ENCODE measurements around the gene DNAH5.
"Not testable (repeated sequence)": the region's sequence is repeated elsewhere in the genome, so short reads cannot be mapped to it uniquely, and the experiment has no call there.

DNAH5 gene, protein sequence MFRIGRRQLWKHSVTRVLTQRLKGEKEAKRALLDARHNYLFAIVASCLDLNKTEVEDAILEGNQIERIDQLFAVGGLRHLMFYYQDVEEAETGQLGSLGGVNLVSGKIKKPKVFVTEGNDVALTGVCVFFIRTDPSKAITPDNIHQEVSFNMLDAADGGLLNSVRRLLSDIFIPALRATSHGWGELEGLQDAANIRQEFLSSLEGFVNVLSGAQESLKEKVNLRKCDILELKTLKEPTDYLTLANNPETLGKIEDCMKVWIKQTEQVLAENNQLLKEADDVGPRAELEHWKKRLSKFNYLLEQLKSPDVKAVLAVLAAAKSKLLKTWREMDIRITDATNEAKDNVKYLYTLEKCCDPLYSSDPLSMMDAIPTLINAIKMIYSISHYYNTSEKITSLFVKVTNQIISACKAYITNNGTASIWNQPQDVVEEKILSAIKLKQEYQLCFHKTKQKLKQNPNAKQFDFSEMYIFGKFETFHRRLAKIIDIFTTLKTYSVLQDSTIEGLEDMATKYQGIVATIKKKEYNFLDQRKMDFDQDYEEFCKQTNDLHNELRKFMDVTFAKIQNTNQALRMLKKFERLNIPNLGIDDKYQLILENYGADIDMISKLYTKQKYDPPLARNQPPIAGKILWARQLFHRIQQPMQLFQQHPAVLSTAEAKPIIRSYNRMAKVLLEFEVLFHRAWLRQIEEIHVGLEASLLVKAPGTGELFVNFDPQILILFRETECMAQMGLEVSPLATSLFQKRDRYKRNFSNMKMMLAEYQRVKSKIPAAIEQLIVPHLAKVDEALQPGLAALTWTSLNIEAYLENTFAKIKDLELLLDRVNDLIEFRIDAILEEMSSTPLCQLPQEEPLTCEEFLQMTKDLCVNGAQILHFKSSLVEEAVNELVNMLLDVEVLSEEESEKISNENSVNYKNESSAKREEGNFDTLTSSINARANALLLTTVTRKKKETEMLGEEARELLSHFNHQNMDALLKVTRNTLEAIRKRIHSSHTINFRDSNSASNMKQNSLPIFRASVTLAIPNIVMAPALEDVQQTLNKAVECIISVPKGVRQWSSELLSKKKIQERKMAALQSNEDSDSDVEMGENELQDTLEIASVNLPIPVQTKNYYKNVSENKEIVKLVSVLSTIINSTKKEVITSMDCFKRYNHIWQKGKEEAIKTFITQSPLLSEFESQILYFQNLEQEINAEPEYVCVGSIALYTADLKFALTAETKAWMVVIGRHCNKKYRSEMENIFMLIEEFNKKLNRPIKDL (N-terminal part only)

DNA sequence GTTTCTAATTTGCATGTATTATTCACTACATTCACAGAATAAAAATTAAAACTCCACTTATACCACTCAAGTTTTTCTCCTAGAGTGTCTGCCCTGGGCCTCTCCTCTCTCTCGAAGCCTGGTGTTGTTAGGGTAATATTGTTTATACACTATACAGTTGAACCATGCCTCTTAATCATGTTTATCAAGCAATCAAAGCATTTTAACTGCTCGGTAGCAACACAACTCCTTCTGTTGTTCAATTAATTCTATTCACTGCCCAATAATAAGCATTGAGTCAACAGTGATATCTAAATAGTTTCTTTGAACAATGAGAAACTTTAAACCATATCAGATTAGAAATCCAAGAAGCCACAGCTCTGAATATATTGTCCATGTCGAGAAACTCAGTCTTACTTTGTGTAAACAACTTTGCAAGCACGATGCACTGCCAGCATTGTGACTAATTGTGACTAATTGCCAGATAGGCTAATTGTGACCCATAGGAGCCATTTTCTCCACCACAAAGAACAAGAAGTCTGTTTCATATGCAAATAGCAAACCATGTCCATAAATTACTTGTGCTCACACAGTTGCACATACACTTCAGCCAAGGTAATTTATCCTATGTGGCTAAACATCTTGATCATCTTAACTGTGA, at the start of gene DNAH5:
TSS of gene DNAH5 (minus strand) at position 129 of the 640 bp plus-strand sequence. CDS start 250 bp downstream, outside the sequence.
- TF ChIP-seq Cebpa-rat (IDR thresholded peaks at IDR 0.05) = no peak
- Histone ChIP-seq H3K9ac (no peak within 1 kb of the TSS), H3K9me3 (no peaks in the 10 kb centered on the region)

DNA sequence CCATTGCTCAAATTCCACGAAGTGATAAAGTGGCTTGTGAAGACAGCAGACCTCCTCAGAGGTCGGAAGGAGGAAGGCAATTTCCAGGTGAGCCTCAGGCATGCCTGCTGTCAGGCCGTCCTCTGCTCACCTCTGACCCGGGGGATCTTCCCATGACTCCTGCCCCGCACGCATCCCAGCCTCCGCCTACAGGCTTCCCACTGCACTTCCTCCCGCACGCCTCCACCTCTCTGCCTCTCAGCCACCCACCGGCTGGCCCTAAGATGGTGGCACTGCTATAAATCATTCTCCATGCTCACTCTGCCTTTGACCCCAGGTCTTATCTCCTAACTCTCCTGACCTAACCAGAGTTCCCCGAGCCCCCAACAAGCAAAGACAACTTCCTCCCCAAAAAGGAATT, 49.4 kb upstream of the DNAH5 start:
- Histone ChIP-seq H3K27me3 (no peaks in the 10 kb centered on the region), H3K9ac (no peak overlapping the region), H4K20me1 (no peaks in the 10 kb centered on the region), H3K4me2 (no peak overlapping the region), H3K36me3 (no peaks in the 10 kb centered on the region), H3K27ac (no peak overlapping the region), H3K9me3 (peaks cover 18% of the 10 kb centered on the region), H3K4me1 (no peaks in the 10 kb centered on the region), H3K4me3 (no peak overlapping the region)
- TF ChIP-seq Cebpa-rat (IDR thresholded peaks at IDR 0.05) = no peak

More for the DNA sequence above, at the start of gene DNAH5:
- no peak within 1 kb of the TSS for H3K27ac ChIP-seq
- no peak within 1 kb of the TSS for H3K4me3 ChIP-seq
- H3K4me1 ChIP-seq = no peaks in the 10 kb centered on the region
- H3K36me3 ChIP-seq = no peaks in the 10 kb centered on the region
- H3K27me3 ChIP-seq = no peaks in the 10 kb centered on the region
- no peaks in the 10 kb centered on the region for H4K20me1 ChIP-seq
- no peak within 1 kb of the TSS for H3K4me2 ChIP-seq

DNA sequence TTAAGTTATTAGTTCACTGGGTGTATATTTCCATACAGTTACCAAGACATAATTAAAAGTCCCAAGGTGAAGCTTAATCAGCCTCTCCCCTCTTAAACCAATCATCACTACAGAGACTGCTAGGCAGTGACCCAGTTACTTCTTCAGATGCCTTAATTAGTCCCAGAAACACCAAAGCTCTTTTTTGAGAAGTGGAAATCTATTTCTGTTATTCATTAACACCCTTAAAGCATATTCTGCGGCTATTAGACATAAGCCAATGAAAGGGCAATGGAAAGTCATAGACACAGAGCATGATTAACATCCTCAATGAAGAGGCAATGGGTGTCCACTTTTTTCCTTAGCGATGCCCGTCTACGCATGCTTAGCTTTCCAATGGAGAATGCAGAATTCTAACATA, 48.3 kb upstream of the DNAH5 start:
- no peaks in the 10 kb centered on the region for H4K20me1 ChIP-seq

DNA sequence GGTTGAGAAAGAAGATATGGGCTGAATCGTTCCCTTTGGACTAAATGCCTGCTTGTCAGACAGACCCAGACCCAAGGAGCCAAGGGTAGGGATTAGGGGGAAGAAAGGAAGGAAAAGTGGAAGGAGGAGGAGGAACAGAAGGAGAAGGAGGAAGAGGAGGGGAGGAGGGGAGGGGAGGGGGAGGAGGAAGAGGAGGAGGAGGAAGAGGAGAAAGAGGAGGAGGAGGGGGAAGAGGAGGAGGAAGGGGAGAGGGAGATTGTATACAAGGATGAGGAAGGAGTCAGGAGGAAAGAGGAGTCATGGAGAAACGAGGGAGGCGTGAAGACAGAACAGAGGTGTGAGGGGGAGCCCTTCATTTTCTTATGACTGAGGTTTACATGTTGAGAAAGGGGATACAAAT, 46.9 kb upstream of the DNAH5 start:
- Histone ChIP-seq H3K9ac (no peak overlapping the region), H3K4me3 (no peak overlapping the region), H3K27me3 (no peaks in the 10 kb centered on the region), H3K4me1 (no peaks in the 10 kb centered on the region), H3K27ac (no peak overlapping the region), H4K20me1 (no peaks in the 10 kb centered on the region), H3K4me2 (no peak overlapping the region), H3K9me3 (no peaks in the 10 kb centered on the region), H3K36me3 (no peaks in the 10 kb centered on the region)
- no peak for TF ChIP-seq Cebpa-rat (IDR thresholded peaks at IDR 0.05)

More for the DNA sequence above, 48.3 kb upstream of the DNAH5 start:
- no peaks in the 10 kb centered on the region for H3K36me3 ChIP-seq
- H3K9me3 ChIP-seq = peaks cover 13% of the 10 kb centered on the region
- H3K4me2 ChIP-seq = no peak overlapping the region
- H3K4me3 ChIP-seq = no peak overlapping the region
- H3K4me1 ChIP-seq = no peaks in the 10 kb centered on the region
- H3K9ac ChIP-seq = no peak overlapping the region
- H3K27me3 ChIP-seq = no peaks in the 10 kb centered on the region
- no peak overlapping the region for H3K27ac ChIP-seq
- no peak for TF ChIP-seq Cebpa-rat (IDR thresholded peaks at IDR 0.05)

DNA sequence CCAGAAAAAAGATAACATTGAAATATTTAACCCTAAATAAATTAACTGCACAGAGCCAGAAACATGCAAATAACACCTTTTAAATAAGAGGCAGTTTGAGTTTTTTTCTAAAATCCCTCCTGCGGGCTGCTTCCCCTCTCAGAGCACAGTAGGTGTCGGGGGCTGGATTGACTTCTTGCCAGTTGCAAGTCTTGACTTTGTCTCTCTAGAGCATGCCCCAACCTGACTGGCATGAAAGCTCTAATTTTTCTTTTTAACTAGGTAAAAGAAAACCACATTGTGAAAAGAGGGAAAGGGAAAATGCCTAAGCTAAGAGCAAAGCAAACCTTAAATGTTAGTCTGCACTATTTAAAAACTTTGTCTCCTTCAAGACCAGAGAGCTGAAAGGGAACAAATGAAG, 46.4 kb upstream of the DNAH5 start:
- H4K20me1 ChIP-seq = no peaks in the 10 kb centered on the region
- H3K4me2 ChIP-seq = no peak overlapping the region
- TF ChIP-seq Cebpa-rat (IDR thresholded peaks at IDR 0.05) = no peak
- no peaks in the 10 kb centered on the region for H3K4me1 ChIP-seq
- no peak overlapping the region for H3K9ac ChIP-seq
- H3K27ac ChIP-seq = no peak overlapping the region
- H3K36me3 ChIP-seq = no peaks in the 10 kb centered on the region
- H3K27me3 ChIP-seq = no peaks in the 10 kb centered on the region
- no peaks in the 10 kb centered on the region for H3K9me3 ChIP-seq
- no peak overlapping the region for H3K4me3 ChIP-seq

DNA sequence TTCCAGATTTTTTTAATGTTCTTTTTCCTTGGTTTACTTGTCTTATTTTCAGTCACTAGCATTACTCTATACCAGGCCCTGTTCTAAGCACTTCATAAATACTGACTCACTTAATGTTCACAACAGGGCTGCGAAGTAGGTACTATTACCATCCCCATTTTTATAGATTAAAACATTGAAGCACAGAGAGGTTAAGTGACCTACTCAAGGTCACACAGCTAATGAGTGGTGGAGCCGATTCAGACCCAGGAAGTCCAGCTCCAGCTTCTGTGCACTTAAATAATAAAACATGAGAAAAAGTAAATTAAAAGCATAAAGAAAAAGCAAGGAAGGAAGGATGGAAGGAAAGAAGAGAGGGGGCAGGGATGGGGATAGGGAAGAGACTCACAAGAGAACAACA, 45.3 kb upstream of the DNAH5 start:
- Histone ChIP-seq H3K9ac (no peak overlapping the region), H3K27me3 (no peaks in the 10 kb centered on the region), H3K4me1 (no peaks in the 10 kb centered on the region), H3K9me3 (no peaks in the 10 kb centered on the region), H4K20me1 (no peaks in the 10 kb centered on the region), H3K27ac (no peak overlapping the region), H3K36me3 (no peaks in the 10 kb centered on the region), H3K4me3 (no peak overlapping the region), H3K4me2 (no peak overlapping the region)
- no peak for TF ChIP-seq Cebpa-rat (IDR thresholded peaks at IDR 0.05)

DNA sequence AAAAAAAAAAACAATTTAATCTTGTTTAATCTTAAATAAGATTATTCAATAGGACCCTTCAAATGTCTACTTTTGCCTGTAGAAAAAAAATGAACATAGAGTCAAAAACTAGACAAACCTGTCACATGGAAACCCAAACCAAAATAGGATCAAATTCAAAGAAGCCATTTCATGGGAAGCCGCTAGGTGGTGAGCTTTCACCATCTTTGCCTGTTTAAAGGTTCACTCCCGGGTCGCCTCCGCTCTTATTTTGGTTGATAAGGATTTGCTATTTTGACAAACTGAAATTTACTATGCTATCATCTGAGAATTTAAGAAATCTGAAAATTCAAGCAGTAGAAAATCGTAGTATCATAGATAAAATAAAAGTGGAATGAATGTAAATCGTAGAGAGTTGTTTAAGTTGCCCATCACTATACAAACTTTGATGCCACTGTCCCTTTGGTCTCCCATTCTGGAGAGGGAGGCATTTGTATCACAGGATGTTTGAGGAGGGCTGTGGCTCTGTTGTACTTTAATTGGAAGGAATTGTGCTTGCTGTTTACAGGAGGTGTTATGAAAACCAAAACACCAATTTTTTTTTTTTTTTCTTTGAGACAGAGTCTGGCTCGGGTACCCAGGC, 43.5 kb upstream of the DNAH5 start:
- no peaks in the 10 kb centered on the region for H4K20me1 ChIP-seq
- no peaks in the 10 kb centered on the region for H3K9me3 ChIP-seq
- H3K4me1 ChIP-seq = no peaks in the 10 kb centered on the region
- H3K4me2 ChIP-seq = no peak overlapping the region
- no peaks in the 10 kb centered on the region for H3K36me3 ChIP-seq
- H3K27ac ChIP-seq = no peak overlapping the region
- TF ChIP-seq Cebpa-rat (IDR thresholded peaks at IDR 0.05) = no peak
- H3K9ac ChIP-seq = no peak overlapping the region
- no peaks in the 10 kb centered on the region for H3K27me3 ChIP-seq
- H3K4me3 ChIP-seq = no peak overlapping the region

DNA sequence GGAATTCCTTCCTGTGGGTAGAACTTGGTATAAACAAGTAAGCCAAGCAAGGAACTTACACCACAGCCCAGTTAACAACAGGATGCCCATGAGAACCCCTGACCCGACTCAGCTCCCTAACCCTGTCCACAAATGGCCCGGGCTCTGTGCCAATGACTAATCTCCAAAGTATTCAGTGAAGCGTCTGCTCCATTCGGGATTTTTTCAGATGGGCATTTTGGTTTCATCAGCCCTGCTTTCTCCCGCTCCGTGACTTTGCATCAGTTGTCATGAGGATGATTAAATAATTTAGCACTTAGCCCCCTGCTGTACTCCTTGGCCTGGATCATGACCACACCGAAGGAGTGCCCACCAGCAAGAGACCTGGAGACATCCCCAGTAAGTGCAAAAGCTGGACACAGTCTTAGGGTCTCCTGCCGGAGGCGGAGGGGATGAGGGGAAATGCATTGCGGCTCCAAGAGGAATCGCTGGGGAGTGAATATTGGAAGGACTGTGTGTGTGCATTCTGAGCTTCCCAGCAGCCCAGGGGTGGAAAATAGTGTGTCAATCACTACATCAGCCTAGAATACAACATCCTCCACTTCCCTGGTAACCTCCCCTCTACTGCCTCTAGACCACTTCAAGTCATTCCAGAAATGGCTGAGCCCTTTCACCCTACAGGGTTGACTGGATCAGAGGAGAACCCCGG, 41.4 kb upstream of the DNAH5 start:
- no peaks in the 10 kb centered on the region for H3K4me1 ChIP-seq
- no peaks in the 10 kb centered on the region for H3K9me3 ChIP-seq
- no peak overlapping the region for H3K4me2 ChIP-seq
- no peak overlapping the region for H3K27ac ChIP-seq
- H3K9ac ChIP-seq = no peak overlapping the region
- no peak overlapping the region for H3K4me3 ChIP-seq
- no peak for TF ChIP-seq Cebpa-rat (IDR thresholded peaks at IDR 0.05)
- H3K36me3 ChIP-seq = no peaks in the 10 kb centered on the region
- no peaks in the 10 kb centered on the region for H3K27me3 ChIP-seq
- no peaks in the 10 kb centered on the region for H4K20me1 ChIP-seq

DNA sequence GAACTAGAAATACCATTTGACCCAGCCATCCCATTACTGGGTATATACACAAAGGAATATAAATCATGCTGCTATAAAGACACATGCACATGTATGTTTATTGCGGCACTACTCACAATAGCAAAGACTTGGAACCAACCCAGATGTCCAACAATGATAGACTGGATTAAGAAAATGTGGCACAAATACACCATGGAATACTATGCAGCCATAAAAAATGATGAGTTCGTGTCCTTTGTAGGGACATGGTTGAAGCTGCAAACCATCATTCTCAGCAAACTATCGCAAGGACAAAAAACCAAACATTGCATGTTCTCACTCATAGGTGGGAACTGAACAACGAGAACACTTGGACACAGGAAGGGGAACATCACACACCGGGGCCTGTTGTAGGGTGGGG, 40.4 kb upstream of the DNAH5 start:
- not testable (repeated sequence) for H3K36me3 ChIP-seq, H3K9me3 ChIP-seq, H3K27ac ChIP-seq, H3K9ac ChIP-seq, H3K4me2 ChIP-seq, H3K27me3 ChIP-seq, H3K4me3 ChIP-seq, H3K4me1 ChIP-seq, H4K20me1 ChIP-seq

Measured in BLaER1 (cell line).